NOMO-1 treated with DMSO at 0.1 percent for 48 hours (cell line): ENCODE measurements around the gene RASSF5.

Source experiments
- DNase-seq: peaks from one replicate; lab custom pipeline; 2025; ENCODE audit not compliant: unreplicated experiment; lab: John Stamatoyannopoulos, UW

Gene RASSF5

DNA sequence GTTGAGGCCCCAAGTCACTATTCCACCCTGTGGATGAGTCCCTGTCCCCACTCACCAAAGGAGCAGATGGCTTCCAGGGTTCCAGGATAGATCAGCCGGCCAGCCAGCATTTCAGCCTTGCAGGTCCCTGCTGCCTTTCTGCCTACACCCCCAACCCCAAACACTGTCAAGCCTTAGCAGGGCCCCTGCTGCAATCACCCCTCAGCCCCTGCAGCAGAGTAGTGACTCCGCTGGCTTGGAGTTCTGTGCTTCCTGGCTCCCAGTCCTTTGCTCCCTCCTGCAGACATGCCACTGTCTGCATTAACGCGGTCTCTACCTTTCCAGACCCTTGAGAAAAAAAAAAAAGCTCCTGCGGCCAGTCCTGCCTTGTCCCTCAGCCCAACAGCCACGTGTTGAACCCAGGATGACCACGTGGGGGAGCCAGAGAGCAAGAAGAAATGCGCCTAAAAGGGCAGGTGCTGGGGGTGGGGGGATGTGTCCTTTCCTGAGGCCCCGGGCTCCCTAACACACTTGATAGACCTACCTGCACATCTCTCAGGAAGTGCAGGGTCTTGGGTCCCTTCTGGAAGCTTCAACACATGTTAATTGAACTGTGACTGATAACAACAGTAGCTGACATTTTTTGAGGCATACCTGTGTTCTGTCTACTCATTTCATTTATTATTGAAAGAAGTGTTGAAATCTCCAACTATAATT is 37.4 kb downstream of the RASSF5 start:
- peak; percentile 36 for DNase-seq

- DNase-seq = no peak
Observed at GRCh38 chr1:206545351-206545750, 38.0 kb downstream of the RASSF5 start.

DNA sequence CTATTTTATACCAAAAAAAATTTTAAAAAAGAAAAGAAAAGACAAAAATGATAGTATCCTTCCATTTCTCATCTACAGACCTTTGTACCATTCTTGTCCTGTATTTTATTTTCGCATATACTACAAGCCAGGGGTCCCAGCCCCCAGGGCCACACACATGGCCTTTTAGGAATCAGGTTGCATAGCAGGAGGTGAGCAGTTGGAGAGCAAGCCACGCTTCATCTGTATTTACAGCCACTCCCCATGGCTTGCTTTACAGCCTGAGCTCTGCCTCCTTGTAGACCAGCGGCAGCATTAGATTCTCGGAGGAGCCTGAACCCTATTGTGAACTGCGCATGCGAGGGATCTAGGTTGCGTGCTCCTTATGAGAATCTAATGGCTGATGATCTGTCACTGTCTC is 39.8 kb downstream of the RASSF5 start:
- DNase-seq = no peak

GRCh38 chr1:206550446-206550845 is 43.1 kb downstream of the RASSF5 start:
- DNase-seq = no peak

DNA sequence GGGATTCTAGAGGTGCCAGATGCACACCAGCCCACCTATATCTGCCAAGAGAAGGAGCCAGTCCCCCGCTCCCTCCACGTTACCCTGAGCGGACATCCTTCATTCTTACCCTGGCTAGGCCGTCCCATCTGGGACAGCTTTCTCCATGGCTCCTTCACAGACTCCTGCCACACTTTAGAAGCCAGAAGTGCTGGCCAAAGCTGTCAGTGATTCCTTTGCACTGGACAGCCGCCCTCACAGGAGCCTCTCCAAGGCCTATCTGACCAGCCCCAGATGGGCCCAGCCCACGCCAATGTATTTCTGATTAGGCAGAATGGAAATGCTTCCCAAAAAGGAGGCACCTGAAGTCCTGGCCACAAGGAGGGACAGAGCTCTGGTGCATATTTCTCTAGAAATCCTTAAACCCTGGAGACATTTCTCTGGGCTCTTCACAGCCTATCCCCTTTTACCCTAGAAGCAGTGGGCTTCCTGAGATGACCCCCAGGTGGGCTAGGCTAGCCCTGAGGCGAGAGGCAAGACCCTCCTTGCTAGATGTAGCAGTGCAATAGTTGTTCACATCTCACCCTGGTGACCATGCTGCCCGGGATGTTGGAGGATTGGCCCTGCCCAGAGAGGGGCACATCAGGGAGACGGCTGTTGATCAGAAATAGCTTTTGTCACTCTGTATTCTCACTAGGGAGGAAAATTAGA is 44.1 kb downstream of the RASSF5 start:
- DNase-seq = no peak

GRCh38 chr1:206551986-206552326 is 44.6 kb downstream of the RASSF5 start:
- no peak for DNase-seq

- no peak for DNase-seq
Observed at GRCh38 chr1:206554211-206554610, 46.9 kb downstream of the RASSF5 start.

DNA sequence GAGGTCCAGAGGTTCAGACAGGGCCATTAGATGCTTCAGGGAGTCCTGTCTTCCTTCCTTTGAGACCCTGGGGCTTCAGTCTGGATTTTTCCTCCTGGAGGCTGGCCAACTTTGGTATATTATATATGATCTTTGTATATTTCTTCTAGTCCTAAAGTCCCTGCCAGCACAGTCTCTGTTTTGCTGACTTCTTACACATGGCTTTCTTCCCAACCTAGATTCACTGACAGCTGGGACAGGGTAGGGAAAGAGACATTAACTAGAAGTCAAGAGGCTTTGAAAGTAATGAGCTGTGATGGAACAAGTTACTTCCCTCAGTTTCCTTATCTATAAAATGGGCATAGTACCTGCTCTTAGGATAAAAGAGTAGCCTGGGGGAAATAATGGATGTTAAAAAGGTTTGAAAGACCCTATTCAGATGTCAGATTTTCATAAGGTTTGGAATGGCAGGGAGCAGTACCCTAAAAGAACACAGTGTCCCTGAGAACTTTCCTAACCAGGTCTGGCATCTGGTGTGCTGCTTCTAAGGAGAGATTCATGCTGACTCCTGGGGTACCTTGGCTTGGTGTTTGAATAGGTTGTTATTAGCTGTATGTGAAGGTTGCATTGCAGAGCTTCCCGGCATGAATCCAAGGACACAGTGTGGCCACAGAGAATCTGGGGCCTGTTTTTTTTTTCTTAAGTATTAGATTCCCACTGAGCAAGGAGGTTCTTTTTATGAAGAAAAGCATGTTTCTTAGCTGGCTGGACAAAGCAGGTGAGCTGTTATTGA is 47.6 kb downstream of the RASSF5 start:
- DNase-seq = no peak

DNA sequence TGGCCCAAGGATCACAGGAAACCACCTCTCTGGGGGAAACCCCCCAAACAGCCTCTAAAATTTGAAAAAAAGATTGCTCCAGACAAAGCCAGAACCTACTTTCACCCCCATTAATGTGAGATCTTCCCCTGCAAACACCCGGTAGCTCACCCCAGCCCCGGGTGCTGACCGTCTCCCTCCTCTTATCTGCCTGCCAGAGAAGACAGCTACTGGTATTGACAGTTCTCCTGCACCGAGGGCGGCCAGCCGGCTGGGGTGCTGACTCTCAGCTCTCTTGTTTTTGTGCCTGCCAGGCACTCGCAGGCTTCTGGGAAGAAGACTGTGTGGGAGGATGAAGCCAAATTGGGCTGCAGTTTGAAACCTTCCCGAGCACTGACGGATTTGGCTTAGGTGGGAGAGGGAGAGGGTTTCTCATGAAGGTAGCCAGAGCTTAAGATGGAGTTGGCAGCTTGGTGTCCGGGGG is 48.2 kb downstream of the RASSF5 start:
- DNase-seq = no peak

GRCh38 chr1:206556047-206556749 is 48.9 kb downstream of the RASSF5 start:
- peak; percentile 26 for DNase-seq

DNA sequence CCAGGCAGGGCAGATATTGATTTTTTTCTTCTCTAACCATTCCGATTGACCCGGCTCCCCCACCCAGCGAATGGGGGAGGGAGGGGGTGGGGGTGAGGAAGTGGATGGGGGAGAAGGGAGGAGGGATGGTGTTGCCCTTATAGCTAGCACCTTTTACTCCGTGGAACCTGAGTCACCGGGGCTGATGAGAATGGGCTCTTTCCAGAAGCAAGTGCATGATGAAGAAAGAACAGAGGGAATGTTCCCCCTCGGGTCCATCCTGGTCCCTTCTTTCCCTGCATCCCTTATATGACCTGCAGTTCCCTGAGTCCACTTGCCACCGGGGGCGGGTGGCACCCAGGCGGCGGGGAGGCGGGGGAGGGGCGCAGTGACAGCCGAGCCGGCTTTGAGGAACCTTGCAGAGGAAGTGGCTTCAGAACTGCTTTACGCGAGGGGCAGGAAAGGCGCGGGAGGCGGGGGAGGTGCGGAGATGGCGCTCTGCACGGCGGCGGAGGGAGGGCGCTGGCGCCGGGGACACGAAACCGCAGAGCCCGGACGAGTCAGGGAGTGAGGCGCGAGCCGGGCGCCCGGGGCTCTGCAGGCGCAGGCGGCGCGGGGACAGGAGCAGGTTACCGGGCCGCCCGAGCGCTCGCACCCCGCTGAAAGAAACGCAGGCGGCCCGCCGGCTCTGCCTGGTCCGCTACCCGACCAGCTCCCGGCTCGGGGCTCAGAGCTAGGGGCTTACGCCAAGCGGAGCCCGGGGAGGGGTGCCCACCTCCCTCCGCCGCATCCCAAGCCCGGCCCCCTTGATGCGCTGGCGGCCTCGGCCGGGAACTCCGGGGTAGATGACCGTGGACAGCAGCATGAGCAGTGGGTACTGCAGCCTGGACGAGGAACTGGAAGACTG is 49.7 kb downstream of the RASSF5 start:
- peak; percentile 89 for DNase-seq

- DNase-seq = peak; percentile 82
Observed at GRCh38 chr1:206557636-206558473, 50.5 kb downstream of the RASSF5 start.

DNA sequence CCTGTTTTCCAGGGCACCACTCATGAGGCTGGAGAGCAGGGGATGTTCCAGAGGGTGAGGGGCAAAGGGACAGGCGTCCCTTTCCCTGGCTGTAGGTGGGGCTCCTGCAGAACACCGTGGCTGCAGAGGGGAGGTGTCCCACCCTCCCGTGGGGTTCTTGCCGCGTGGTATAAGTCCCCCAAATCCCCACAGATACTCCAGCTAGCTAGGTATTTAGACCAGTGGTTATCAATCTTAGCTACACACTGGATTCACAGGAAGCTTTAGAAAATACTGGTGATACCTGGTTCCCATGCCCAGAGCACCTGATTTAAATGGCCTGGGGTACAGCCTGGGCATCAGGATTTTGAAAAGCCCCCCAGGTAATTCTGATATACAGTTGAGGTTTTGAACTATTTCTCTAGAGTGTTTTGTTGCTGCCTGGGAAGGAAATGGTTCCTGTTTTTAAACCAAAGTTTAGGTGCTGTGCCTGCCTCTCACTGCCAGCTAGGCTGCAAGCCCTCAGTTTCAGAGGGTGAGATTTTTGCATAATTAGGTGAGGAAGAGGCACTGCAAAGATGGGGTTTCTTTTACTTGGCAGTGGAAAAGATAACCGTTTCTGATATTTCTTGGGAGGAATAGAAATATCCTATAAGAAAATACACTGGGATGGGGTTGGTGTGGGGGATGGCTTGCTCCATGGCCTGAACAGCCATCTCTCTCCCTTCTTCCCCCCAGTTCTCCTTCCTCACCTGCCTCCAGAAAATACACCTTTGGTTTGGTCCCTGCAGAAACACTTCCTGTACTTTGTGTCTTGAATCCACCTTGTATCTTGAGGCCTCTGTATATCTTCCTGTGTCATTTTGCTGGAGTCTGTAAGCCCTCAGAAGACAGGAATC is 51.7 kb downstream of the RASSF5 start:
- peak; percentile 37 for DNase-seq

DNA sequence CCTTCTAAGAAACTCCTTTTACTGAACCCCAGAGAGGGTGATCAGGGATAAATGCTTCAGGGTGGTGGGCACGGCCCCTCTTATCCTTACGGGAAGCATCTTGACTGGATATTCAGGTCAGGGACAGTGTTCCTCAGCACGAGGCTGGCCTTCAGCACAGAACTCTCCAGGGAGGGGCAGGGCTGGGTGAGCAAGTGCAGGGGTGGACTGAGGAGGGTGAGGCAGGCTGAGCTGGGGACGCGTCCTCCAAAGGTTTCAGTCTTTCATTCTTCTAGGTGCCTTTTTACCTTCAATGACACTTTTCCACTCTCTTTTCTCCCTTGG is 52.3 kb downstream of the RASSF5 start:
- DNase-seq = no peak

DNA sequence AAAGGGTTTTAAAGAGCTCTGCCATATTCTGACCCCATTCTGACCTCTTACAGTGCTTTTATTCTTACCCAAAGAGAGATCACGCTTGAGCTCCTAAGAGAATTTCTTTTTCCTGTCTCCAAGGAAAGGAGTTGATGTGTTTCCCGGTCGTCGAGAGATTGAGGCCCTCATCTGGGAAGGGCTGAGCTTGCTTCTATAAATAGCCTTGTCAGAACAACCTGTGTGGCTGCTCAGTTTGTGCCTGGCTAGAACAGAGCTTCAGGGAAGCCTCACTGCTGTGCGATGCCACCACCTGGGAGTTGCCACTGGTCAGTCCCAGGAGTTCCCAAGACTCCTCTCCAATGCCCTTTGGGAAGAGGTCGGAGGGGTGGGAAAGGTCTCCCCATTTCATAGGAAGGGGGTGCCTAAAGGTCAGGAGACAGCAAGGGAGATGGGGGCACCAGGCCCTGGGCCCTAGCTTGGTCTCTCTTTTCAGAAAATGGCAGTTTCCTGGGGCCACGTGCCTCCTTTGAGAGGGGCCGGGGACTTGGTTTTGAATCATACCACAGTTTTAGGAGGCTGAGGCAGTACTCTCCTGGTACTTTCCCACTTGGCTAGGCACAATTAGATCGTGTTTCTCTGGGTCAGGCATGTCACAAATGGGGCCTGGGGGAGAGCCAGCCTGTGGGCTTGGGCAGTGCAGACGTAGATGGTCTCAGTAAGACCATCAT is 52.8 kb downstream of the RASSF5 start:
- DNase-seq = no peak

DNA sequence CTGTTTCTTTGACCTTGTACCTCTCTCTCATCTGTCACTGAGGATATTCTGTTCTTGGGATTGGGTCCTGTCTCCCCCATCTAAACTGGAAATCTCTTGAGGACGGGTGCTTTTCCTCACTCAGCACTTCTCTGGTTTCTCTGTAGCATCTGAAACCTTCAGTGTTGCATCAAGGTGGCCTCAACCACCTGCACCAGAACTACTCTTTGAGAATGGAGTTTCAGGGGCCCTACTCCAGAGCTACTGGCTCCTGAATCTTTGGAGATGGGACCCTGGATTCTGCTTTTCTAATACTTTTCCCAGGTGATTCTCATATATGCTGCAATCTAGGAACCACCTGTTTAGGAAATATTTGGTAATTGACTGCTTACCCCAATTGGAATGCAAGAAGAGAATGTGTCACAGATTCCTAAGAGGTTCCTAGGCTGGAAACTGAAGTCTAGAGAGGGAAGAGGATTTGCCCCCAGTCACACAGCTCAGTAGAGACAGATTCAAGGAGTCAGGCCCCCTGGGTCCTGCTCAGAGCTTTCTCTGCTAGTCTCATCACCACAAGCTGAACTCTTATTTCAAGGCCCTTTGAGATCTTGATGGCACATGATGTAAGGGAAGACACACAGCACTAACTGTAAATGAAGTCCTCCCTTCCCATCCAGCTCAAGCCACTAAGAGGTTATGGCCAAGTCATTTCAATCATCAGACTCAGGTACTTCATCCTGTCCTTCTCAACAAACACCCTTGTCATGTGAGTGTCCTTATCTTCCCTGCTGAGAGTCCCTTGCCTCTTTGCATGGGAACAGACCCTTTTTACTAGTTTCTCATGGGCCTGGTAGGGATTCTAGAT is 56.3 kb downstream of the RASSF5 start:
- no peak for DNase-seq

DNA sequence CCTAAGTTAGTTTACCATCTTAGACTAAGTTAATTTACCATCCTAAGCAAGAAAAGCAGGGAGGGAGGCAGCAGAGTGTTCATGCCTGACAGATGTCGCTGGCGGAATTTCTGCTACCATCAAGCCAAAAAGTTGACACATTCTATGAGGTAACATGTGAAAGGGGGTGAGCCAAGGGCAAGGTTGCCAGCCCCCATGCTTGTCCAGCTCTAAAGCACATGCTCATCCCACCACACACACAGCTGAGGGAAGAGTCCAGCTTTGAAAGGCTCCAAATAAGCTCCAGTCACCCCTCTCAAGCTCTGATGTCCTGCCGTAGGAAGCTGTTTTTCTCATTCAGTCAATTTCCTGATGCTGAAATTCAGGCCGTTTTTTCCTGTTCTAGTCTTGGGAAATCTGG is 58.7 kb downstream of the RASSF5 start:
- no peak for DNase-seq
